ENCODE measurements around the gene MYL11. TPM values are rescaled to one million over a fixed set of nuclear protein-coding genes. Genes with fewer than 3 reads are reported as not detected.

Gene MYL11
- polyA plus RNA-seq, 1 donor from 2014 or later = not detected

DNA sequence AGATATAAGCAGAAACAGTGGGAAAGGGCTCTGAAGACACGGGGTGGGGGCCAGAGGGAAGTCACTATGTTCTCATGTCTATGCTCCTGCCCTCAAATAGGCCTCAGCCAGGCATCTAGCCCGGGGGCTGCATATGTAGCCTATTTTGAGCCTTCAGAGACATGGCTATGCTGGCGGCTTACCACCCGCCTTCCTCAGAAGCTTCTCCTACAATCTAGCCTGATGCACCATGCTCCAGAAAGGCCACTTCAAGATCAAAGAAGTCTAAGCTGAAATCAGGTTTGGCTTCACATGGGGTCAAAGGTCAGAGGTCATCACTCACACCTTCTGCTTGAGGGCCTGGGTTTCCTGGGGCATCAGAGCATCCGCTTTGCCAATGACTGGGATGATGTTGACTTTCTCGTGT is 6.2 kb downstream of the MYL11 start:
- TF ChIP-seq RAD21 (conservative IDR thresholded peaks at IDR 0.05) (no peak), TAF1 (IDR thresholded peaks at IDR 0.05; ENCODE audit: low read depth) (no peak), MXI1 (conservative IDR thresholded peaks at IDR 0.05; ENCODE audit: poor library complexity, severe bottlenecking) (no peak), POLR2AphosphoS5 (IDR thresholded peaks at IDR 0.05) (no peak), EP300 (conservative IDR thresholded peaks at IDR 0.05; ENCODE audit: poor library complexity, severe bottlenecking) (no peak), SMC3 (conservative IDR thresholded peaks at IDR 0.05; ENCODE audit: poor library complexity) (no peak), EZH2 (IDR thresholded peaks at IDR 0.05; ENCODE audit: borderline replicate concordance, insufficient read depth, low read length, poor library complexity, severe bottlenecking) (no peak), REST (IDR thresholded peaks at IDR 0.05; ENCODE audit: borderline replicate concordance) (no peak)
- TF ChIP-seq, protein P1, sequence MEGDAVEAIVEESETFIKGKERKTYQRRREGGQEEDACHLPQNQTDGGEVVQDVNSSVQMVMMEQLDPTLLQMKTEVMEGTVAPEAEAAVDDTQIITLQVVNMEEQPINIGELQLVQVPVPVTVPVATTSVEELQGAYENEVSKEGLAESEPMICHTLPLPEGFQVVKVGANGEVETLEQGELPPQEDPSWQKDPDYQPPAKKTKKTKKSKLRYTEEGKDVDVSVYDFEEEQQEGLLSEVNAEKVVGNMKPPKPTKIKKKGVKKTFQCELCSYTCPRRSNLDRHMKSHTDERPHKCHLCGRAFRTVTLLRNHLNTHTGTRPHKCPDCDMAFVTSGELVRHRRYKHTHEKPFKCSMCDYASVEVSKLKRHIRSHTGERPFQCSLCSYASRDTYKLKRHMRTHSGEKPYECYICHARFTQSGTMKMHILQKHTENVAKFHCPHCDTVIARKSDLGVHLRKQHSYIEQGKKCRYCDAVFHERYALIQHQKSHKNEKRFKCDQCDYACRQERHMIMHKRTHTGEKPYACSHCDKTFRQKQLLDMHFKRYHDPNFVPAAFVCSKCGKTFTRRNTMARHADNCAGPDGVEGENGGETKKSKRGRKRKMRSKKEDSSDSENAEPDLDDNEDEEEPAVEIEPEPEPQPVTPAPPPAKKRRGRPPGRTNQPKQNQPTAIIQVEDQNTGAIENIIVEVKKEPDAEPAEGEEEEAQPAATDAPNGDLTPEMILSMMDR (IDR thresholded peaks at IDR 0.05; ENCODE audit: poor library complexity, severe bottlenecking) = no peak
- Histone ChIP-seq H3K79me2 (replicated peaks; ENCODE audit: insufficient read depth, low read length) (peaks cover 5% of the 10 kb centered on the region), H3K4me3 (ENCODE audit: low read length) (no peak overlapping the region), H2AFZ (ENCODE audit: low read depth, low read length) (no peak overlapping the region), H3K4me2 (ENCODE audit: low read length) (no peak overlapping the region), H3F3A (ENCODE audit: insufficient read depth, low read length, poor library complexity, severe bottlenecking) (no peaks in the 10 kb centered on the region), H3K9me2 (ENCODE audit: insufficient read depth, low read length) (no peaks in the 10 kb centered on the region), H3K36me3 (ENCODE audit: insufficient read depth, low read length) (no peaks in the 10 kb centered on the region), H3K9ac (ENCODE audit: low read length) (no peak overlapping the region), H4K20me1 (ENCODE audit: insufficient read depth) (no peaks in the 10 kb centered on the region), H3K27me3 (ENCODE audit: insufficient read depth, low read depth, low read length) (no peaks in the 10 kb centered on the region), H3K27ac (ENCODE audit: low read length) (no peak overlapping the region), H3K9me3 (ENCODE audit: low read length) (no peaks in the 10 kb centered on the region)

DNA sequence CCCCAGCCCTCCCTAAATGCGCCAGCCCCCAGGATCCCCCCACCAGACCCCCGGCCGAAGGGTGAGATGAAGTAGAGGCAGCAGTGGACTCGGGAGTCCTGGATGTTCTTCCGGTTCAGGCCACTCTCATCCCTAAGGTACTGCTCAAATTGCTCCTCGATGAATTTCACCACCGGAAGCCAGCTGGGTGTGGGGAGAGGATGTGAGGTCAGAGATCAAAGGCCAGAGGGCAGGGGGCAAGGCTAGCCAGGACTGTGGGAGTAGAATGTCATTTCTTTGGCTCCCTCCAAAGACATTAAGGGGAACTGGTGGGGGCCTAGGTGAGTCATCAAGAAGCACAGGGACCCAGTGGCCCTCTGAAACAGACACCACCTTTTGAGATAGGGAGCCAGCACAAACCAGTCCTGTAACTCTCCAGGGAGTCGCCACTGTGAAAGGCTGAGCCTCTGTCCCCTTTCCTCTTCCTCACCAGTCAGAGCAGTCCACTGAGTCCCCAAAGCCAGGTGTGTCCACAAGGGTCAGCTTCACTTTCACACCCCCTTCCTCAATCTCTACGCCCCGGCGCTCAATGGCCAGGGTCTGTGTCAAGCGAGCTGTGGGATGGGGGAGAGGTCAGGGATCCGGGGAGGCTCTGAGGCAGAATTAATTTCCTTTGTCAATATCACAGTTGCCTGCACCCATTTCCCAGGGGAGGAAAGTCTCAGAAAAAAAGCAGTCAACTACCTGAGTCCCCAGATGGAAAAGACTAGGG is 6.9 kb downstream of the MYL11 start:
- TF ChIP-seq POLR2AphosphoS5 (IDR thresholded peaks at IDR 0.05) (no peak), EZH2 (IDR thresholded peaks at IDR 0.05; ENCODE audit: borderline replicate concordance, insufficient read depth, low read length, poor library complexity, severe bottlenecking) (no peak), RAD21 (conservative IDR thresholded peaks at IDR 0.05) (no peak), EP300 (conservative IDR thresholded peaks at IDR 0.05; ENCODE audit: poor library complexity, severe bottlenecking) (no peak), TAF1 (IDR thresholded peaks at IDR 0.05; ENCODE audit: low read depth) (no peak), SMC3 (conservative IDR thresholded peaks at IDR 0.05; ENCODE audit: poor library complexity) (no peak), REST (IDR thresholded peaks at IDR 0.05; ENCODE audit: borderline replicate concordance) (no peak)
- TF ChIP-seq, protein P1 (IDR thresholded peaks at IDR 0.05; ENCODE audit: poor library complexity, severe bottlenecking) = no peak
- Histone ChIP-seq H3K27ac (ENCODE audit: low read length) (no peak overlapping the region), H3K4me2 (ENCODE audit: low read length) (no peak overlapping the region), H3K9me2 (ENCODE audit: insufficient read depth, low read length) (no peaks in the 10 kb centered on the region), H3K9me3 (ENCODE audit: low read length) (no peaks in the 10 kb centered on the region), H3K36me3 (ENCODE audit: insufficient read depth, low read length) (no peaks in the 10 kb centered on the region), H3K27me3 (ENCODE audit: insufficient read depth, low read depth, low read length) (no peaks in the 10 kb centered on the region), H4K20me1 (ENCODE audit: insufficient read depth) (no peaks in the 10 kb centered on the region), H3K9ac (ENCODE audit: low read length) (no peak overlapping the region), H3K79me2 (replicated peaks; ENCODE audit: insufficient read depth, low read length) (peaks cover 5% of the 10 kb centered on the region), H3K4me3 (ENCODE audit: low read length) (no peak overlapping the region), H2AFZ (ENCODE audit: low read depth, low read length) (no peak overlapping the region), H3F3A (ENCODE audit: insufficient read depth, low read length, poor library complexity, severe bottlenecking) (no peaks in the 10 kb centered on the region)
